PC-3 (cell line): Measurements from ENCODE around the gene BSCL2. TPM values are rescaled to one million over a fixed set of nuclear protein-coding genes. Genes with fewer than 3 reads are reported as not detected.

Experiments used
- ATAC-seq: fragments of 200-7000 bp; cut with Tn5 transposase; 2 replicates; pipeline ENCODE4 v1.9.1; 2020; ENCODE audit warnings: mild to moderate bottlenecking, moderate library complexity
- Bru-seq: library from RNA; stranded (reverse); fragments of 400-500 nt; gene quantifications from one replicate; lab custom pipeline; 2021; lab: Mats Ljungman, UMichigan
- BruChase-seq, 2 experiments: library from RNA; stranded (reverse); fragments of 400-500 nt; gene quantifications; one replicate each; lab custom pipeline; 2021; lab: Mats Ljungman, UMichigan
- BruUV-seq: library from RNA; stranded (reverse); fragments of 400-500 nt; replicated peaks from 2 replicates; lab custom pipeline; 2021; lab: Mats Ljungman, UMichigan
- CTCF ChIA-PET: fragments of 300-600 bp; sonication (Branson Sonifier 250); formaldehyde crosslinking; loops from one replicate; lab custom pipeline; 2022; ENCODE audit warnings: antibody characterized with exemption; lab: Charles Lee
- POLR2A ChIA-PET: fragments of 300-600 bp; sonication (Branson Sonifier 250); formaldehyde crosslinking; loops from one replicate; lab custom pipeline; 2022; ENCODE audit warnings: antibody characterized with exemption; ENCODE audit not compliant: unreplicated experiment; lab: Charles Lee
- DNase-seq: peaks from one replicate; pipeline ENCODE4 v3.0.0-alpha.2; 2015
- H2AFZ ChIP-seq: fragments of 300-600 bp; sonication (generic); 2 replicates; pipeline ENCODE4 v1.6.0; 2016; ENCODE audit warnings: antibody characterized with exemption, low read length
- H3F3A ChIP-seq: fragments of 300-600 bp; sonication (generic); one replicate; pipeline ENCODE4 v1.6.0; 2017; ENCODE audit warnings: antibody characterized with exemption, low read length, control low read depth, mild to moderate bottlenecking; ENCODE audit not compliant: unreplicated experiment
- H3K27ac ChIP-seq: fragments of 300-600 bp; sonication (generic); 2 replicates; pipeline ENCODE4 v1.5.1; 2016; ENCODE audit warnings: mild to moderate bottlenecking, low read length
- H3K27me3 ChIP-seq: fragments of 300-600 bp; sonication (generic); 2 replicates; pipeline ENCODE4 v1.6.1; 2016; ENCODE audit warnings: low read length, mixed read lengths
- H3K36me3 ChIP-seq: fragments of 300-600 bp; sonication (generic); 2 replicates; pipeline ENCODE4 v1.6.1; 2016; ENCODE audit warnings: low read depth, mixed run types, low read length, mixed read lengths
- H3K4me1 ChIP-seq: fragments of 300-600 bp; sonication (generic); 2 replicates; pipeline ENCODE4 v1.5.1; 2016; ENCODE audit warnings: low read length; ENCODE audit not compliant: insufficient read depth
- H3K4me2 ChIP-seq: fragments of 300-600 bp; sonication (generic); 2 replicates; pipeline ENCODE4 v1.6.0; 2016; ENCODE audit warnings: low read length
- H3K4me3 ChIP-seq: fragments of 300-600 bp; sonication (generic); 2 replicates; pipeline ENCODE4 v1.5.1; 2016; ENCODE audit warnings: mild to moderate bottlenecking, low read length, mixed read lengths
- H3K79me2 ChIP-seq: fragments of 300-600 bp; sonication (generic); 2 replicates; pipeline ENCODE4 v1.6.1; 2017; ENCODE audit warnings: low read length, mixed read lengths
- H3K9ac ChIP-seq: fragments of 300-600 bp; sonication (generic); 2 replicates; pipeline ENCODE4 v1.6.0; 2016; ENCODE audit warnings: mild to moderate bottlenecking, low read length
- H3K9me2 ChIP-seq: fragments of 300-600 bp; sonication (generic); replicated peaks from 2 replicates; pipeline ENCODE4 v1.6.1; 2016; ENCODE audit warnings: mixed run types, low read length, mixed read lengths
- H3K9me3 ChIP-seq: fragments of 300-600 bp; sonication (generic); 2 replicates; pipeline ENCODE4 v1.6.1; 2016; ENCODE audit warnings: low read length, mixed read lengths
- H4K20me1 ChIP-seq: fragments of 300-600 bp; sonication (generic); 2 replicates; pipeline ENCODE4 v1.6.1; 2016; ENCODE audit warnings: low read length, mixed read lengths
- CTCF ChIP-seq: fragments of 300-600 bp; sonication (generic); conservative IDR thresholded peaks from 2 replicates; pipeline ENCODE4 v1.5.1; 2017; ENCODE audit warnings: antibody characterized with exemption, low read depth, mild to moderate bottlenecking, low read length
- EZH2 ChIP-seq: fragments of 300-600 bp; sonication (generic); IDR thresholded peaks from one replicate; pipeline ENCODE4 v1.6.1; 2017; ENCODE audit warnings: antibody characterized with exemption, mild to moderate bottlenecking, low read length; ENCODE audit not compliant: unreplicated experiment
- EZH2phosphoT487 ChIP-seq: fragments of 300-600 bp; sonication (generic); IDR thresholded peaks from 2 replicates; pipeline ENCODE4 v1.6.1; 2018; ENCODE audit warnings: mild to moderate bottlenecking, antibody characterized with exemption, low read length, borderline replicate concordance
- intact Hi-C: fragments of 100-400 bp; cut with micrococcal nuclease; formaldehyde crosslinking; loops from 2 replicates; pipeline ENCODE4 v1.9.0; 2023
- long read RNA-seq: library from polyadenylated mRNA; unstranded; transcript quantifications from one replicate; pipeline ENCODE4 v2.0.0, GENCODE V29; 2021; ENCODE audit not compliant: unreplicated experiment
- total RNA-seq: library from RNA; depleted of rRNA; stranded (reverse); fragments of >200 nt; gene quantifications from 2 replicates; pipeline ENCODE4 v1.2.3, GENCODE V29; 2014; rRNA removed

Gene BSCL2
- total RNA-seq, result 65.7 and 73.4 TPM in 2 replicates
- Bru-seq, nascent RNA, result percentile 69 among the genes with signal in this experiment
- BruChase-seq, experiment 1, labeled RNA remaining after a 6-hour chase, result percentile 92 among the genes with signal in this experiment
- BruChase-seq, experiment 2, labeled RNA remaining after a 2-hour chase, result percentile 87 among the genes with signal in this experiment
- long read RNA-seq, transcript BSCL2-207 (11 exons, 1,516 nt), result major isoform, 85 of 124 reads
- long read RNA-seq, transcript BSCL2-210 (11 exons, 1,440 nt), result minor isoform, 9 of 124 reads
- long read RNA-seq, transcript BSCL2-205 (11 exons, 1,693 nt), result minor isoform, 7 of 124 reads
- long read RNA-seq, partial matches to known transcripts, result 4 of 124 reads
- long read RNA-seq, other reads (novel, unspliced or antisense), result 16 of 124 reads

GRCh38 chr11:62707277-62707861 is at the start of gene BSCL2, which contains the start of gene GNG3:
Gene BSCL2, minus strand, starts transcription at chr11:62707424. Its CDS starts 229 bp downstream, at chr11:62707195.
Gene GNG3, plus strand, starts transcription at chr11:62707676. Its CDS starts 620 bp downstream, at chr11:62708296.
- Histone ChIP-seq H3K9me3 (no peaks in the 10 kb centered on the region), H3K9ac (no peak within 1 kb of the TSS), H3K27ac (0 out of 2 replicates have a peak within 1 kb of the TSS, but pooled peaks have one; percentile 2), H4K20me1 (no peaks in the 10 kb centered on the region), H3K4me2 (peak within 1 kb of the TSS; percentile 89), H3K79me2 (0 out of 2 replicates have a peak, but pooled peaks cover 5% of the 10 kb centered on the region), H3K4me1 (peaks cover 17% of the 10 kb centered on the region), H3K36me3 (peaks cover 26% of the 10 kb centered on the region), H3K4me3 (peak within 1 kb of the TSS; percentile 87), H3K27me3 (no peaks in the 10 kb centered on the region), H3K9me2 (no peaks in the 10 kb centered on the region), H3F3A (peaks cover 6% of the 10 kb centered on the region), H2AFZ (peak within 1 kb of the TSS; percentile 76)
- no peak for DNase-seq
- CTCF ChIA-PET, result no interaction called here
- TF ChIP-seq EZH2phosphoT487, result no peak
- no peak for TF ChIP-seq EZH2
- no peak for TF ChIP-seq CTCF
- intact Hi-C loops, result loop anchor here (2.0 kb wide), 1 partner anchor 21 kb away; the partner anchor contains the start of gene TTC9C
- POLR2A ChIA-PET, result interaction anchor here (0.6 kb wide), 1 partner anchor 46 kb away, joined by 4 read pairs; the partner anchor contains the start of gene ZBTB3
- BruUV-seq, result no TSS peak
- ATAC-seq, result no peak

GRCh38 chr11:62755086-62755615 is 47.9 kb upstream of the BSCL2 start:
- DNase-seq, result no peak
- Histone ChIP-seq H3F3A (no peaks in the 10 kb centered on the region), H3K4me3 (no peak overlapping the region), H3K36me3 (no peaks in the 10 kb centered on the region), H3K27me3 (no peaks in the 10 kb centered on the region), H3K27ac (no peak overlapping the region), H2AFZ (no peak overlapping the region), H3K9me2 (no peaks in the 10 kb centered on the region), H4K20me1 (no peaks in the 10 kb centered on the region), H3K79me2 (peaks cover 10% of the 10 kb centered on the region; the same call in 1 of the 2 replicates), H3K4me2 (no peak overlapping the region), H3K4me1 (peaks cover 16% of the 10 kb centered on the region), H3K9ac (no peak overlapping the region), H3K9me3 (no peaks in the 10 kb centered on the region)
- ChIA-PET POLR2A (no interaction called here), CTCF (no interaction called here)
- no TSS peak for BruUV-seq
- TF ChIP-seq EZH2phosphoT487 (no peak), CTCF (no peak), EZH2 (no peak)
- ATAC-seq, result no peak
- intact Hi-C loops, result no loop called here
